GM18868 (cell line): ENCODE data around the gene SMOC1.

Experiments
- ATAC-seq: cut with Tn5 transposase; IDR thresholded peaks from one replicate; pipeline ENCODE4 v1.9.1; 2021; ENCODE audit warnings: mild to moderate bottlenecking, moderate library complexity; ENCODE audit not compliant: unreplicated experiment

Gene SMOC1

DNA sequence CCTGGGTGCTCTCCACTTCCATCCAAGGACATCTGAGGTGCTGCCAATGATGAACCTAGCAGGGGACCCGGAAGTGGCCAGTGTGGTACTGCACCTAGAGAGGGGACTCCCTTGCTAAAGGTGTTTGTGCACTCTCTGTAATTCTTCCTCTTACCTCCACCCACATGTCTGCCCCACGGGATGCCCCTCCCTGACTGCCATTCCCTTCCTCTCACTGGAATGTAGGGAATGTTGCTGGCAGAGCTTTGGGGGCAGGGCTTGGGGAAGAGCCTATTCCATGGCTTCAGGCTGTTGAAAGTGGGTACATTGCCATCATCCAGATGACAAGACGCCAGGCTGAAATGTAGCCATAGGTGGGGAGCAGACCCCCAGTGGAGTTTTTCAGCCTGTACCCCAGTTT lies 153.2 kb downstream of the SMOC1 start:
- ATAC-seq, result no peak

DNA sequence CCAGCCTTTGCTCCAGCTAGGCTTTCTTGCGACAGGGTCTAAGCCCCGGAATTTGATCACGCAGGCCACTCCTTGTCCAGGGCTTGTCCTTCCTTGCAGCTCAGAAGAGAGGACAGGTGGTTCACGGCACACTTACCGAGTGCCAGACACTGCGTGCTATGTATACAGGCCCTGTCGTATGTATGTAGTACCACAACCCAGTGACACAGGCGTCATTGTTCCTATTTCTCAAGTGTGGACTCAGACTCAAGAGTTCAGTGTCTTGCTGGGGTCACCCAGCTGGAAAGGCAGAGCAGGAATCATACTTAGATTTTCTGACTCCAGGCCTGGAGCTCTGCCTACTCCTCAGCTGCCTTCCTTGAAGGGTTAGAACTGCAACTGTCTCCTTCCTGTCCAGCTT lies 153.9 kb downstream of the SMOC1 start:
- ATAC-seq, result no peak

- ATAC-seq, result no peak
These were observed 154.3 kb downstream of the SMOC1 start for GRCh38 chr14:70033561-70033960.

DNA sequence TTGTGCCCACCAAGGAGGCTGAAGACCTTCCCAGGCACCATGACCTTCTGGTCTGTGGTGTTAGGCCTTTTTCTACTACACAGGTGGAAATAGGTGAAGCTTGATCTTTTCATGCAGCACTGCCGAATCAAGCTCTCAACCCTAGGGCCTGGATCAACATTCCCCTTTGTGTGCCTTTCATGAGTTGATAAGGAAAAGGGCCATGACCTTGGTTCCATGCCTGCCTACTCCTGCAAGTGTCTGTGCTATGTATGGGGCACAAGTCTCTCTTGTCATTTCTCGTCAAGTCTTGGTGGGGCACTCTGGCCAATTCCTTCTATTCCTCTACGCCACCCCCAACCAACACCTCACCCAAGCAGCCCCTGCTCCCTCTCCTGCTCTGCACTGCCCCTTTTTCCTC lies 155.0 kb downstream of the SMOC1 start:
- ATAC-seq, result no peak

DNA sequence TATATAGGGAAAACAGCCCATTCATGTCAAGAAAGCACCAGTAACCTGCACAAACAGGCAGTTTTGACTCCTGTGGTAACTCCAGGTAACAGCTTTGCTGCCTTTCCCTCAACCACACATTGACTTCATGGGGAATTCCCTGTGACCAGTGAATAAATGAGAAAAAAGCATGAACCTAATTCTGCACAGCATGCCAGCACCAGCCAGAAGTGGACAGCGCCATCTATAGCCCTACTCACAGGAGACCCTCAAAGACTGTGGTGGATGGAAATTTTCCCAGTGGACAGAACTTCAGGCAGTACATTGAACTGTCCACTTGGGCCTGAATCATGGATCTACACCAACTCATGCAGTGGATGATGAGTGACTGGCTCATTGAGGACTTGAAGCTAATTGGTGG lies 157.4 kb downstream of the SMOC1 start:
- no peak for ATAC-seq

DNA sequence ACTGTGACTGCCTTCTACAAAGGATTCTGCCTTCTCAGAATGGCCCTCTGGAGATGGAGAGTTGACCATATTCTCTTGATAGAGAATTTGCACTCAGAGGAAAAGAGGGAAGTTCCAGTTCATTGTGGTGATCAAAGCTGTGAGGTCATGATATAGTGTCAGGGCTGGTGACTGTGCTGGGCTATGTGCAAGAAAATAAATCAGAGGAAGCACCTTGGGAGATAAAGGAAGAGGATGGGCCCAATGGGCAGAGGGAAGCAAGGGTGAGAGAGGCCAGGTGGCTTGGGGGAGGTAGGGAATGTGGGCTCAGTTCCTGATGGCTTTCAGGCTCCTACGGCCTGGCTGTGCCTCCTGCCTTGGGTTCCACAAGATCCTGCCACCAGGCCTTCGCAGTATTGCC lies 163.8 kb downstream of the SMOC1 start:
- no peak for ATAC-seq

GRCh38 chr14:70045310-70045709 lies 166.1 kb downstream of the SMOC1 start:
- ATAC-seq, result no peak

- ATAC-seq, result no peak
These were observed 166.8 kb downstream of the SMOC1 start for GRCh38 chr14:70045844-70046535.

- no peak for ATAC-seq
These were observed 168.5 kb downstream of the SMOC1 start for GRCh38 chr14:70047598-70048312.

DNA sequence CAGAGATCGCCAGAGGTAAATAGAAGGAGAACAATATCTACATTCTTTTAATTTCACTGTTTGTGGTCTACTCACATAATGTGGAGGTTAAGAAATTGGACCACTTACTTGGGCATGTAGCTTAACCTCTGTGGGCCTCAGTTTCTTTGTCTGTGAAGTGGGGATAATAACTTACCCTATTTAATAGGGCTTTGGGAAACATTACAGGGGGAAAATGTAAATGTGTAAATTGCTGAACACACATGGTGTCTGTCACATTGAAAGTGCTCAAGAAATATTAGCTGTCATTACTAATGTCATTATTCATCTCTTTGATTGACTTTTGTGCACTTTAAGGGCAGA lies 169.1 kb downstream of the SMOC1 start:
- ATAC-seq, result no peak

DNA sequence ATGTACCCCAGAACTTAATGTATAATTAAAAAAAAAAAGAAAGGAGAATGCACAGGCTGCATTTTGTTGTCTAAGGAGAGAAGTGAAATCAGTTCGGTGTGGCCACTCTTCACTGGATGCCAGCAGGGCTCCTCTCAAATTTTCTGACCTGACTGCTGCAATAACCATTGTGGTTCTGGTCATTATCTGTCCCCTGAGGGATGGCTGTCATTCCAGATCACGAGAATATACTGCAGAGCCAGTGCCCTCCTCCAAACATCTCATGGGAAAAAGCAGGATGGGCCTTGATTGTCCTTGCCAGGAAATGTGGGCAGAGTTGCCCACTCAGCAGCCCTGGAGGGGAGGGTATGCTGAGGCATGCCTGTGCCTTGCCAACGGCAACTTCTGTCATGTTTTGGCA lies 170.4 kb downstream of the SMOC1 start:
- ATAC-seq, result no peak

- no peak for ATAC-seq
These were observed 170.9 kb downstream of the SMOC1 start for GRCh38 chr14:70050136-70050535.

DNA sequence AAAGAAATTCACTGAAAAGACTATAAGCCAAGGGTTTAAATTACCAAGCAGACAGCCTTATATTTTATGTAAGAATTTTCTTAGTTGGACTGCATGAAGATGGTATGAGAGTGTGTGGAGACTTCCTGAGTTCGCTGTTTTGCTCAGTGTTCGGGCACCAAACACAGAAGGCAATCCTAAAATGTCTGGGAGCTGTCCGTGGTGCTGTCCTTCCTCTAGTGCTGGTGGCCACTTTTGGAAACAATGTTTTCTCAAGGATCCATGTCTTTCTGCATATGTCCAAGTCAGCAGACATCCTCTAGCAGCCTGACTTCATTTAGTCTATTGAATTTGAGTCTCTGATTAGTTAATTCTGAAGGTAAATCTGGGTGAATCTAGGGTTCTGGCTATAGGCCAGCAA lies 173.8 kb downstream of the SMOC1 start:
- no peak for ATAC-seq

GRCh38 chr14:70057519-70058136 lies 178.4 kb downstream of the SMOC1 start:
- no peak for ATAC-seq

GRCh38 chr14:70059545-70059944 lies 180.3 kb downstream of the SMOC1 start:
- ATAC-seq, result no peak

DNA sequence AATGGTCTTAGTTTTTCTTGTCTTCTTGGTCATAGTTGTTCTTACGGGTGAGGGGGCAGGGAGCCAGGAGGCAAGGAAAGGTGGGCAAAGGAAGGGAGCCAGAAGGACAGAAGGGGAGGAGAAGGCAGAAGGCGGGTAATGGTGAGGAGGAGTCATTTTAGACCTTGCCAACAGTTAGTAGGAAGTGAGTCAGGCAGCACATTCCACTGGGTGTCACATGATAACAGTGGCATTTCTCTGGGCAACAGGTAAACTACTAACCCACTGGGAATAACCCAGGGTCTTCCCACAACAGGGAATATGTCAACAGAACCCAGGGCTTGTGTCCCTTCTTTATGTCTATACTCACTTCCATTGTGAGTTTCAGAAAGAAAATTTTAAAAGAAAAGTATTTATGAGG lies 181.9 kb downstream of the SMOC1 start:
- no peak for ATAC-seq

DNA sequence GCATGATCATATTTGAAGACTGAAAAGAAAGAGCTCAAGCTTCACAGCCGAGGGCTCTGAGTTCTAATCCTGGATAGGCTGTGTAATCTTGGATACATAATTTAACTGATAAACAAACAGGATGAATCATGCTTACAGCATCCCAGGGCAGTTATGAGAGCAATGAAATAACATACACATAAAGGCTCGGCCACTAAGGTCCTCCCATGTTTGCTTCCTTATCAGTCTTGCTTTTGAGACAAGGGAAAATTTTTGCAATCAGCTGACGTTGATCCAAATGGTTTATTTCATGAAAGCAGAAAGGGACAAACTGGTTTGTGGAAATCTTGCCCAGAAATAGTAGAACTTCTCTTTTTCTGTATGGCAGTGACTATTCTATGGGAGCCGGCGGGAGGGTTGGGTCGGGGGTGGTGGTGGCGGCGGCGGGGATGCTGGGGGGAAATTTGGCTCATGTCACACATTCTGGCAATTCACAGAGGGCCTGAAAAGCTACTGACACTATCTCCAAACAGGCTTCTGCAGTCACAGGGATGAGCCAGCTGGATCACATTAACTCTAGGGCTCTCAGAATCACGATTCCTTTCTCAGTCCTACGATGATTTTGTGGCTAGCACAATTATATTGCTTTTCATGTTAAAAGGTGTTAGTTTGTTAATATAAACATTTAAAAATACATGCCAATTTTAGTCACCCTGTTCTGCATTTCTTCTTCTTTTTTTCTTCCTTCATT lies 185.1 kb downstream of the SMOC1 start:
- ATAC-seq, result no peak

DNA sequence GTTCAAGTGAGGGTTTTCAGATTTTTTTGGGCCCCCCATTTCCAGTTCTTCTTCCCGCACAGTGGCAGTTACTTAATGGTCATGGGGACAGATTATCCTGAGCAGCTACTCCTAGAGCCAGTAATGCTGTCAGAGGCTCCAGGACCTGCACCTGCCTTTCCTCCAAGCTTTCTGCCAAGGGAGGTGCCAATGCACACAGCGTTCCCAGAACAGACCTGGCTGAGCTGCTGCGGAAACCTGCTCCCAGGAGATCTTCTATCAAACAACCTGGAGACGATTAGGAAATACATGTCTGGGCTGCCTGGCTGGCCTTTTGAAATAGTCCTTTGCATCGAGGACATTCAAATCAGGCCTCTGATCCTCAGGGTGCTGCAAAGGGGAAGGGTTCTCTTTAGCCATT lies 188.6 kb downstream of the SMOC1 start:
- no peak for ATAC-seq

GRCh38 chr14:70069186-70069585 lies 190.0 kb downstream of the SMOC1 start:
- ATAC-seq, result no peak

DNA sequence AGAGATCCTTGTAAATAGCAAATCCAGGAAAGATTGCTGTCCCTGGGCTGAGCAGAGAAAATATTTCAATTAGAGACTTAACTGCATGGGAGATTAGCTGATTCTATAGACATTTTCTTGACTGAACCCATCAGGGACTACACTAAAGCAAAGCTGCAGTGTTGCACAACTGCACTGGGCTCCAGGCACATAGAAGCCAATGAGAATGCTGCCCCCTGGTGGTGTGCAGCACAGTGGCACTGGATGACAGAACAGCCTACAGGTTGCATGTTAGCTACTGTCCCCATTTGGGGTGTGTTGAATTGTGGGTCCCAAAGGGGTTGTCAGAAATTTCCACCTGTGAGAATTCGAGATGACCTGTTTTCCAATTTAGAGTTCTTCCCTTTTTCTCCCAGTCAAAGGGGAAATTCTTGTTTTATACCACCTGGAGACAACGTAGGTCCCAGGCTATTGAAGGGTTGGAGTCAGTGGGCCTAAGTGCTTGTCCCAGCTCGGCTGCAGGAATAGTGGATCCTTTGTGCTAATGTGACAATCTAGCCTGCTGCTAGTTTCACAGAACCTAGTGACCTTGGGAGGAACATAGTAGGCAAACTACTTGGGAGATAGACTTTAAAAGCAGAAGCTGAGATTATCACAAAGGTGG lies 194.8 kb downstream of the SMOC1 start:
- ATAC-seq, result no peak

GRCh38 chr14:70077005-70077404 lies 197.8 kb downstream of the SMOC1 start:
- no peak for ATAC-seq
